Measurements from ENCODE around the gene SEMA4B. TPM values are rescaled to one million over a fixed set of nuclear protein-coding genes. Genes with fewer than 3 reads are reported as not detected.

SEMA4B gene
- total and polyA plus RNA-seq, 2 experiments from 2014 or later, result 16.7 to 48.2 TPM

DNA sequence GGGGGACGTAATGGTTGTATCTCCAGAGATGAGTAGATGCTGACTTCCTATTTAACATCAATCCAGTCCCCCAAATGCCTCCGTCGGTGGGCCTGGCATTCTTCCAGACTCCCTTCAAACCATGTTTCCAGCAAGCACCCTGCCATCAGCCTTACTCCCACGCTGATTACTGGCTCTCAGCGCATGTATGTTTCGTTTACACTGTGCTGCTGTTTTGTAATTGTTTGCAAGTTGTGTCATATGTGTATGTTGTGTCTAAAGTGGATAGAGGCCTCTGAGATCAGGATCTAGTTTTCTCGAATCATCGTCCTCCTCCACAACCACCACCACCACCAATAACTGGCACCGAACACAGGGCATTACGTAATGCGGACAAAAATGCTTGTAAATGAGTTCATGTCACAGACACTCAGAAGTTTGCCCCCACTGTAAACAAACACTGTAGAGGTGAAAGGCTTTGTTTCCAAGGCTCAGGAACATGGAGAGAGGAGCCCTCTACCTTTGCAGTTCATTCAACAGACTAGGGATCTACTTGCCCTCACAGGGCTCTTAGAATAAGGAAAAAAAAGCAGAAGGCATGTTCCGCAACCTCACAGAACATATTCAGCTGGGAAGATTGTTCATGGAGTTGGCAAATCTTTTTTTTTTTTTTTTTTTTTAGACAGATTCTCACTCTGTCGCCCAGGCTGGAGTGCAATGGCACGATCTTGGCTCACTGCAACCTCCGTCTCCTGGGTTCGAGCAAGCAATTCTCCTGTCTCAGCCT, 46.1 kb upstream of the SEMA4B start:
- H3K36me3 Mint-ChIP-seq (ENCODE audit: low read depth), result no peaks in the 10 kb centered on the region
- no peak overlapping the region for H3K27ac Mint-ChIP-seq
- H3K27ac ChIP-seq (ENCODE audit: low read depth), result no peak overlapping the region
- H3K4me3 ChIP-seq, result no peak overlapping the region
- H3K4me3 Mint-ChIP-seq, result no peak overlapping the region
- H3K9me2 ChIP-seq (ENCODE audit: insufficient read depth), result no peaks in the 10 kb centered on the region
- no peaks in the 10 kb centered on the region; the same call in 2 of the 3 replicates for H3K9me3 Mint-ChIP-seq
- no peaks in the 10 kb centered on the region for H4K20me1 ChIP-seq (replicated peaks; ENCODE audit: insufficient read depth)
- DNase-seq (ENCODE audit: low spot score) (no peak), ATAC-seq (no peak)
- H3K4me1 ChIP-seq (ENCODE audit: insufficient read depth), result peaks cover 20% of the 10 kb centered on the region
- H3K79me2 ChIP-seq (replicated peaks; ENCODE audit: insufficient read depth), result no peaks in the 10 kb centered on the region
- 0 out of 2 replicates have a peak, but pooled peaks cover 9% of the 10 kb centered on the region for H3F3A ChIP-seq (replicated peaks; ENCODE audit: low read depth)
- no peak overlapping the region for H3K4me2 ChIP-seq
- H2AFZ ChIP-seq, result no peak overlapping the region; the same call in 1 of the 2 replicates
- H3K4me1 Mint-ChIP-seq, result peaks cover 35% of the 10 kb centered on the region
- H3K27me3 ChIP-seq (ENCODE audit: insufficient read depth), result no peaks in the 10 kb centered on the region
- no peak for TF ChIP-seq NANOG (IDR thresholded peaks at IDR 0.05; ENCODE audit: borderline replicate concordance)
- no peak for TF ChIP-seq POLR2AphosphoS5 (IDR thresholded peaks at IDR 0.05; ENCODE audit: low read depth)
- TF ChIP-seq, protein P1, sequence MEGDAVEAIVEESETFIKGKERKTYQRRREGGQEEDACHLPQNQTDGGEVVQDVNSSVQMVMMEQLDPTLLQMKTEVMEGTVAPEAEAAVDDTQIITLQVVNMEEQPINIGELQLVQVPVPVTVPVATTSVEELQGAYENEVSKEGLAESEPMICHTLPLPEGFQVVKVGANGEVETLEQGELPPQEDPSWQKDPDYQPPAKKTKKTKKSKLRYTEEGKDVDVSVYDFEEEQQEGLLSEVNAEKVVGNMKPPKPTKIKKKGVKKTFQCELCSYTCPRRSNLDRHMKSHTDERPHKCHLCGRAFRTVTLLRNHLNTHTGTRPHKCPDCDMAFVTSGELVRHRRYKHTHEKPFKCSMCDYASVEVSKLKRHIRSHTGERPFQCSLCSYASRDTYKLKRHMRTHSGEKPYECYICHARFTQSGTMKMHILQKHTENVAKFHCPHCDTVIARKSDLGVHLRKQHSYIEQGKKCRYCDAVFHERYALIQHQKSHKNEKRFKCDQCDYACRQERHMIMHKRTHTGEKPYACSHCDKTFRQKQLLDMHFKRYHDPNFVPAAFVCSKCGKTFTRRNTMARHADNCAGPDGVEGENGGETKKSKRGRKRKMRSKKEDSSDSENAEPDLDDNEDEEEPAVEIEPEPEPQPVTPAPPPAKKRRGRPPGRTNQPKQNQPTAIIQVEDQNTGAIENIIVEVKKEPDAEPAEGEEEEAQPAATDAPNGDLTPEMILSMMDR (conservative IDR thresholded peaks at IDR 0.05; ENCODE audit: low read depth in 2 of 2), result no peak
- TF ChIP-seq, protein P2, sequence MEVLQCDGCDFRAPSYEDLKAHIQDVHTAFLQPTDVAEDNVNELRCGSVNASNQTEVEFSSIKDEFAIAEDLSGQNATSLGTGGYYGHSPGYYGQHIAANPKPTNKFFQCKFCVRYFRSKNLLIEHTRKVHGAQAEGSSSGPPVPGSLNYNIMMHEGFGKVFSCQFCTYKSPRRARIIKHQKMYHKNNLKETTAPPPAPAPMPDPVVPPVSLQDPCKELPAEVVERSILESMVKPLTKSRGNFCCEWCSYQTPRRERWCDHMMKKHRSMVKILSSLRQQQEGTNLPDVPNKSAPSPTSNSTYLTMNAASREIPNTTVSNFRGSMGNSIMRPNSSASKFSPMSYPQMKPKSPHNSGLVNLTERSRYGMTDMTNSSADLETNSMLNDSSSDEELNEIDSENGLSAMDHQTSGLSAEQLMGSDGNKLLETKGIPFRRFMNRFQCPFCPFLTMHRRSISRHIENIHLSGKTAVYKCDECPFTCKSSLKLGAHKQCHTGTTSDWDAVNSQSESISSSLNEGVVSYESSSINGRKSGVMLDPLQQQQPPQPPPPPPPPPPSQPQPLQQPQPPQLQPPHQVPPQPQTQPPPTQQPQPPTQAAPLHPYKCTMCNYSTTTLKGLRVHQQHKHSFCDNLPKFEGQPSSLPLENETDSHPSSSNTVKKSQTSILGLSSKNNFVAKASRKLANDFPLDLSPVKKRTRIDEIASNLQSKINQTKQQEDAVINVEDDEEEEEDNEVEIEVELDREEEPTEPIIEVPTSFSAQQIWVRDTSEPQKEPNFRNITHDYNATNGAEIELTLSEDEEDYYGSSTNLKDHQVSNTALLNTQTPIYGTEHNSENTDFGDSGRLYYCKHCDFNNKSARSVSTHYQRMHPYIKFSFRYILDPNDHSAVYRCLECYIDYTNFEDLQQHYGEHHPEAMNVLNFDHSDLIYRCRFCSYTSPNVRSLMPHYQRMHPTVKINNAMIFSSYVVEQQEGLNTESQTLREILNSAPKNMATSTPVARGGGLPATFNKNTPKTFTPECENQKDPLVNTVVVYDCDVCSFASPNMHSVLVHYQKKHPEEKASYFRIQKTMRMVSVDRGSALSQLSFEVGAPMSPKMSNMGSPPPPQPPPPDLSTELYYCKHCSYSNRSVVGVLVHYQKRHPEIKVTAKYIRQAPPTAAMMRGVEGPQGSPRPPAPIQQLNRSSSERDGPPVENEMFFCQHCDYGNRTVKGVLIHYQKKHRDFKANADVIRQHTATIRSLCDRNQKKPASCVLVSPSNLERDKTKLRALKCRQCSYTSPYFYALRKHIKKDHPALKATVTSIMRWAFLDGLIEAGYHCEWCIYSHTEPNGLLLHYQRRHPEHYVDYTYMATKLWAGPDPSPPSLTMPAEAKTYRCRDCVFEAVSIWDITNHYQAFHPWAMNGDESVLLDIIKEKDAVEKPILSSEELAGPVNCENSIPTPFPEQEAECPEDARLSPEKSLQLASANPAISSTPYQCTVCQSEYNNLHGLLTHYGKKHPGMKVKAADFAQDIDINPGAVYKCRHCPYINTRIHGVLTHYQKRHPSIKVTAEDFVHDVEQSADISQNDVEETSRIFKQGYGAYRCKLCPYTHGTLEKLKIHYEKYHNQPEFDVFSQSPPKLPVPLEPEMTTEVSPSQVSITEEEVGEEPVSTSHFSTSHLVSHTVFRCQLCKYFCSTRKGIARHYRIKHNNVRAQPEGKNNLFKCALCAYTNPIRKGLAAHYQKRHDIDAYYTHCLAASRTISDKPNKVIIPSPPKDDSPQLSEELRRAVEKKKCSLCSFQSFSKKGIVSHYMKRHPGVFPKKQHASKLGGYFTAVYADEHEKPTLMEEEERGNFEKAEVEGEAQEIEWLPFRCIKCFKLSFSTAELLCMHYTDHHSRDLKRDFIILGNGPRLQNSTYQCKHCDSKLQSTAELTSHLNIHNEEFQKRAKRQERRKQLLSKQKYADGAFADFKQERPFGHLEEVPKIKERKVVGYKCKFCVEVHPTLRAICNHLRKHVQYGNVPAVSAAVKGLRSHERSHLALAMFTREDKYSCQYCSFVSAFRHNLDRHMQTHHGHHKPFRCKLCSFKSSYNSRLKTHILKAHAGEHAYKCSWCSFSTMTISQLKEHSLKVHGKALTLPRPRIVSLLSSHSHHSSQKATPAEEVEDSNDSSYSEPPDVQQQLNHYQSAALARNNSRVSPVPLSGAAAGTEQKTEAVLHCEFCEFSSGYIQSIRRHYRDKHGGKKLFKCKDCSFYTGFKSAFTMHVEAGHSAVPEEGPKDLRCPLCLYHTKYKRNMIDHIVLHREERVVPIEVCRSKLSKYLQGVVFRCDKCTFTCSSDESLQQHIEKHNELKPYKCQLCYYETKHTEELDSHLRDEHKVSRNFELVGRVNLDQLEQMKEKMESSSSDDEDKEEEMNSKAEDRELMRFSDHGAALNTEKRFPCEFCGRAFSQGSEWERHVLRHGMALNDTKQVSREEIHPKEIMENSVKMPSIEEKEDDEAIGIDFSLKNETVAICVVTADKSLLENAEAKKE (CRISPR knock-in tag; IDR thresholded peaks at IDR 0.05), result no peak
- no peak for TF ChIP-seq EZH2phosphoT487 (IDR thresholded peaks at IDR 0.05; ENCODE audit: unreplicated experiment)
- TF ChIP-seq ZNF114 (CRISPR knock-in tag; IDR thresholded peaks at IDR 0.05), result no peak
- no peak for TF ChIP-seq ZNF331 (CRISPR knock-in tag; IDR thresholded peaks at IDR 0.05; ENCODE audit: low read depth)
- peaks cover 17% of the 10 kb centered on the region for H3K27me3 Mint-ChIP-seq (ENCODE audit: insufficient read depth, low read depth, poor library complexity)
- no peaks in the 10 kb centered on the region for H3K36me3 ChIP-seq (ENCODE audit: insufficient read depth)

All from GM23338 (cell line).